SU-DHL-6 (cell line): ENCODE results near the gene GOLGA6C.

Experiments used
- H2AFZ ChIP-seq: fragments of 200-600 bp; sonication (generic); 2 replicates; pipeline ENCODE4 v1.6.1; 2014; ENCODE audit warnings: low read depth, mild to moderate bottlenecking, moderate library complexity, mixed read lengths, antibody characterized with exemption, low read length; ENCODE audit not compliant: severe bottlenecking
- H3F3A ChIP-seq: fragments of 200-600 bp; shearing (Covaris generic); 2 replicates; pipeline ENCODE4 v1.6.0; 2016; ENCODE audit warnings: antibody characterized with exemption, mild to moderate bottlenecking; ENCODE audit not compliant: insufficient read depth
- H3K27ac ChIP-seq: fragments of 200-600 bp; sonication (generic); 2 replicates; pipeline ENCODE4 v1.5.1; 2016; ENCODE audit warnings: low read depth, mild to moderate bottlenecking, low read length, moderate library complexity, mixed read lengths
- H3K27me3 ChIP-seq: fragments of 200-600 bp; sonication (generic), shearing (Covaris generic); 2 replicates; pipeline ENCODE4 v1.6.0; 2014; ENCODE audit warnings: mild to moderate bottlenecking, low read length
- H3K36me3 ChIP-seq: fragments of 200-600 bp; sonication (generic); 2 replicates; pipeline ENCODE4 v1.6.1; 2014; ENCODE audit warnings: mild to moderate bottlenecking, low read length, mixed read lengths
- H3K4me2 ChIP-seq: fragments of 300-600, 200-600 bp; shearing (Covaris generic), sonication (generic); 2 replicates; pipeline ENCODE4 v1.6.0; 2014; ENCODE audit warnings: low read length, low read depth, mild to moderate bottlenecking; ENCODE audit not compliant: poor library complexity, severe bottlenecking
- H3K4me3 ChIP-seq: fragments of 200-600 bp; sonication (generic); 2 replicates; pipeline ENCODE4 v1.5.1; 2014; ENCODE audit warnings: antibody characterized with exemption, low read length, mild to moderate bottlenecking, mixed read lengths; ENCODE audit not compliant: insufficient read depth, poor library complexity, severe bottlenecking
- H3K79me2 ChIP-seq: fragments of 200-600 bp; sonication (generic); 2 replicates; pipeline ENCODE4 v1.6.1; 2014; ENCODE audit warnings: mild to moderate bottlenecking, low read length, moderate library complexity; ENCODE audit not compliant: insufficient read depth
- H3K9ac ChIP-seq: fragments of 200-600 bp; sonication (generic); 2 replicates; pipeline ENCODE4 v1.7.0; 2014; ENCODE audit warnings: mild to moderate bottlenecking, low read length
- H3K9me2 ChIP-seq: fragments of 200-600 bp; sonication (generic); replicated peaks from 2 replicates; pipeline ENCODE4 v1.6.1; 2014; ENCODE audit warnings: low read length; ENCODE audit not compliant: insufficient read depth
- H3K9me3 ChIP-seq: fragments of 200-600 bp; sonication (generic); 2 replicates; pipeline ENCODE4 v1.6.1; 2014; ENCODE audit warnings: low read length, mixed read lengths; ENCODE audit not compliant: insufficient read depth
- H4K20me1 ChIP-seq: fragments of 200-600 bp; sonication (generic); 2 replicates; pipeline ENCODE4 v1.6.1; 2014; ENCODE audit warnings: low read depth, mild to moderate bottlenecking, antibody characterized with exemption, low read length, moderate library complexity, mixed read lengths
- CTCF ChIP-seq: fragments of 200-600 bp; sonication (generic); IDR thresholded peaks from one replicate; pipeline ENCODE4 v1.5.1; 2017; ENCODE audit warnings: antibody characterized with exemption, mild to moderate bottlenecking, low read length, moderate library complexity; ENCODE audit not compliant: insufficient read depth, poor library complexity, severe bottlenecking
- EZH2phosphoT487 ChIP-seq: fragments of 200-600 bp; sonication (generic), shearing (Covaris generic); conservative IDR thresholded peaks from 2 replicates; pipeline ENCODE4 v1.6.1; 2018; ENCODE audit warnings: mild to moderate bottlenecking, antibody characterized with exemption, low read length, moderate library complexity, mixed read lengths

Gene GOLGA6C

DNA sequence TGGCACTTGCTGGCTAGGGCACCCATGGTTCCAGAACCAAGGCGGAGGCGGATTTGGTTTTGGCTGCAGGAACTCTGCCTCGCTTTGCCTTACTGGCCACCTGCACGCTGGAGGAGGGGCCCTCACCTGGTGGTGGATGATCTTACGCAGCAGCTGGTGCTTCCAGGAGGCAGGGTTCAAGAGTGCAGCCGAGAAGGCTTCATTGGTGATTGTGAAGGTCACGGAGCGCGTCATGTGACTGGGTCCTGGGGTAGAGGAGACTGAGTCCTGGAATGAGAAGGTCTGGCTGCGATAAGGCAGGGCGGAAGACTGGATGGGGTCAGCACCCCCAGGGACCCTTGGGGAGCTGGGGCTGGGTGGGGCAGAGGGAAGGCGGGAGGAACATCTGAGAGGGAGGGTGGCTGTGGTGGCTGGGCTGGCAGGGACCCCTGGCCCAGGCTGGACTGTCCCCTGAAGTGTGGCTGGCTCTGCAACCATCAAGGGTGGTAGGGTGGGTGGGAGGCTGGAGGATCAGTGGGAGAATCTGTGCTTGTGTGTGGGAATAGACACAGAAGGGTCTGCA is 25.8 kb upstream of the GOLGA6C start:
- Histone ChIP-seq H3K4me2 (no peak overlapping the region), H3K79me2 (no peaks in the 10 kb centered on the region), H3K36me3 (no peaks in the 10 kb centered on the region), H2AFZ (no peak overlapping the region), H3K9me2 (no peaks in the 10 kb centered on the region), H3K27me3 (no peaks in the 10 kb centered on the region), H3F3A (no peaks in the 10 kb centered on the region), H4K20me1 (no peaks in the 10 kb centered on the region), H3K9me3 (no peaks in the 10 kb centered on the region), H3K4me3 (no peak overlapping the region), H3K27ac (no peak overlapping the region), H3K9ac (no peak overlapping the region)
- TF ChIP-seq EZH2phosphoT487: no peak
- no peak for TF ChIP-seq CTCF

DNA sequence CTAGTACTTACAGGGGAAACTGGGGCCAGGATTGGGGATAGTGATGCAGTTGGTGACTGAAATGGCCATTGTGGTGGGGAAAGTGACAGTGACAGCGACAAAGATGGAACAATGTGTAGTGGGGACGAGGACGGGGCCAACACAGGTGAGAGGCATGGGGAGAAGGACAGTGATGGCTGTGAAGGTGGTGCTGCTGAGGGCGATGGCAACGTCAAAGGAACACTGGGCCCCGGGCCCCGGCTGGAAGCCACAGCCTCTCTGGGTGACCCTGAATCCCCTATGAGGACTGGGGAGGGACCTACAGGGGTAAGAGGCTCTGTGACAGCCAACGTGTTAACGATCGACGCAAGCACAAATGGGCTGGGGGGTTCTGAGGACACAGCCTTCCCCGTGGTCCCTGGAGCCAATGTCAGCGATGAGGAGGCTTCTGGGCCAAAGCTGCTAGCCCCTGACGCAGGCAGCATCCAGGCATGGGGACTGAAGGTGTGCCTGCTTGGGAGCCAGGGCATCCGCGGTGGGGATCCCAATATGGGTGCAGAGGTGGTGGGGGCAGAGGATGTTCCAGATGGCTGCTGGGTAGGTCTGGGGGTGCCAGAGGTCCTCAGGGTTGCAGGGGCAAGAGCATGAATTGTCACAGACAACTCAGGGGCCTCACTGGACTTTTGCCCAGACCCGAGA is 25.2 kb upstream of the GOLGA6C start:
- H3K79me2 ChIP-seq: no peaks in the 10 kb centered on the region
- H3K9me3 ChIP-seq: no peaks in the 10 kb centered on the region
- TF ChIP-seq EZH2phosphoT487 (no peak), CTCF (no peak)
- no peaks in the 10 kb centered on the region for H4K20me1 ChIP-seq
- no peaks in the 10 kb centered on the region for H3K27me3 ChIP-seq
- no peaks in the 10 kb centered on the region for H3K36me3 ChIP-seq
- H3F3A ChIP-seq: no peaks in the 10 kb centered on the region
- H3K27ac ChIP-seq: no peak overlapping the region
- no peak overlapping the region for H3K4me3 ChIP-seq
- H3K4me2 ChIP-seq: no peak overlapping the region
- no peak overlapping the region for H2AFZ ChIP-seq
- no peaks in the 10 kb centered on the region for H3K9me2 ChIP-seq
- no peak overlapping the region for H3K9ac ChIP-seq

DNA sequence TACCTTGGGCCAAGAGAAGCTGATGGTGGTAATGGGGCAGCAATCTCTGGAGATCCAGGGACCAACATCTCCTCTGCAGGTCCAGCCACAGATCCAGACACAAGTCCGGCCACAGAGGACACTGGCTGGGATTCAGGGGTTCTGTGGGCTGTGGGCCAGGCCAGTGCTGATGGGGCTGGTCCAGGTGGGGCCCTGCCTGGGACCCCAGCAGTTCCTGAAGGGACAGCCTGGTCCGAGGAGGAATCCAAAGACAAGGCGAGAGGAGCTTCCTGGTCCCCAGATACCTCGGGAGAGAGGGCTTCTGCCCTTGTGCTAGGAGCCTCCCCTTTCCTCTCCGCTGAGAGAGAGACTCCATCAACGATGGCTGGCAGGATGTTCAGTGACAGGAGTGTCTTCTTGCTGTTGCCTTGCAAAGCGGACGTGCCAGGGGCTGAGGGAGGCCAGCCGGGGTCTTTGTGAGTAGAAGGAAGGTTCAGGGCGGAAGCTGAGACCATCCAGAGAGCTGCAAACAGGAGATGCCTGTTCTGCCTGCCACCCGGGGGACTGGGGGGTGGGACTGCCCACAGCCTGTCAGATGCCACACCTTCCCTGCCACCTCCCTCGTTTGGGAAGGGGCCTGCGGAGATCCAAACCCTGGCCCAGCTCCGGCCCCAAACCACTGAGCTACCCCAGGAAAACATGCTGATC is 24.5 kb upstream of the GOLGA6C start:
- Histone ChIP-seq H2AFZ (no peak overlapping the region), H3K9me3 (no peaks in the 10 kb centered on the region), H3K27me3 (no peaks in the 10 kb centered on the region), H3F3A (no peaks in the 10 kb centered on the region), H3K4me3 (no peak overlapping the region), H3K4me2 (no peak overlapping the region), H4K20me1 (no peaks in the 10 kb centered on the region), H3K79me2 (no peaks in the 10 kb centered on the region), H3K27ac (no peak overlapping the region), H3K9ac (no peak overlapping the region), H3K36me3 (no peaks in the 10 kb centered on the region), H3K9me2 (no peaks in the 10 kb centered on the region)
- TF ChIP-seq EZH2phosphoT487: no peak
- TF ChIP-seq CTCF: no peak
